GM18517 (cell line): ENCODE data around the gene TAT.
"Not testable (repeated sequence)": the region's sequence is repeated elsewhere in the genome, so short reads cannot be mapped to it uniquely, and the experiment has no call there.

Experiments
- ATAC-seq: cut with Tn5 transposase; IDR thresholded peaks from one replicate; pipeline ENCODE4 v1.9.1; 2021; ENCODE audit warnings: mild to moderate bottlenecking, moderate library complexity; ENCODE audit not compliant: unreplicated experiment

Gene TAT

DNA sequence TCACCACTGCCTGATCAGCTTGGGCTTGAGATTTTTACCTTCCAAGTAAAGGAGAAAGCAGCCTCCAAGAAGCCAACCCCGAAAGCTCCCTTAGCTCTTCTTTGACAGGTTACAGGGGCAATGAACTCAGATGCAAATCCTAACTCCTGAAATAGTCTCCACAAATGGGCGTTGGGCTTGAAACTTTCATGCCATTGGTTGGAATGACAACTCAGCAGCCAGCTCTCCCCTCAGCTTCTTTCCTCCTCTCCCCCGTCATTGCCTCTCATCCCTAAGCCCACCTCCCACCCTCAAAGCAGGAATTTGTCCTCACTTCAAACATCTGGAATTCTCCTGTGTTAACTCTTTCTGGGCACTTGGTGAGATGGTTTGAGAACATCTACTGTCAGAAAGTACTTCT, at the start of gene TAT:
TSS of gene TAT (minus strand) at position 122 of the 400 bp plus-strand sequence. CDS start 677 bp downstream, outside the sequence.
- ATAC-seq: no peak

DNA sequence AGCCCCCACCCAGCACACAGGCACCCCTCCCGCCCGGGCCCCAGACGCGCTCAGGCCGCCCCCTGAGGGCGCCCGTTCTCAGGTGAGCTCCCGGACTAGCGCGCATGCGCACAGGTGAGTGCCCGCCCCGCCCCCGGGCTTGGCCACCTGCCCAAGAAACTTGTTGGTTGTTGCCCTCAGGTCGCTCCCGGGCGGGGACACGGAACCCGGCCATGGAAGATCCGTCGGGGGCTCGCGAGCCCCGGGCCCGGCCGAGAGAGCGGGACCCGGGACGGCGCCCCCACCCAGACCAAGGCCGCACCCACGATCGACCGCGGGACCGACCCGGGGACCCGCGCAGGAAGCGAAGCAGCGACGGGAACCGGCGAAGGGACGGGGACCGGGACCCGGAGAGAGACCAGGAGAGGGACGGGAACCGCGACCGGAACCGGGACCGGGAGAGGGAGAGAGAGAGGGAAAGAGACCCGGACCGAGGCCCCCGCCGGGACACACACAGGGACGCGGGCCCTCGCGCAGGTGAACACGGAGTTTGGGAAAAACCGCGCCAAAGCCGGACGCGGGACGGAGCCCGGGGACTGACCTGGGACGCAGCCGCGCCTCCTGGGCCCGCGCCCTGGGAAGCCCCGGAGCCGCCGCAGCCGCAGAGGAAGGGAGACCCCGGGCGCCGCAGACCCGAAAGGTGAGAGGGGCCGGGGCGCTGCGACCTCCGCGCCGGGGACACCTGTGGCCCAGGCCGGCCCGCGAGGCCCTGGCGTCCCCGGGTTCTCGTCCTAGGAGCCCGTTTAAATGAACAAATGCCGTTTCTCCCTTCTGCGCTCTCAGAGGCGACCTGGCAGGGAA, 49.3 kb upstream of the TAT start, which contains the start of gene MARVELD3:
TSS of gene MARVELD3 (plus strand) at position 167 of the 840 bp plus-strand sequence. CDS start at position 213, 46 bp downstream.
- ATAC-seq: no peak

DNA sequence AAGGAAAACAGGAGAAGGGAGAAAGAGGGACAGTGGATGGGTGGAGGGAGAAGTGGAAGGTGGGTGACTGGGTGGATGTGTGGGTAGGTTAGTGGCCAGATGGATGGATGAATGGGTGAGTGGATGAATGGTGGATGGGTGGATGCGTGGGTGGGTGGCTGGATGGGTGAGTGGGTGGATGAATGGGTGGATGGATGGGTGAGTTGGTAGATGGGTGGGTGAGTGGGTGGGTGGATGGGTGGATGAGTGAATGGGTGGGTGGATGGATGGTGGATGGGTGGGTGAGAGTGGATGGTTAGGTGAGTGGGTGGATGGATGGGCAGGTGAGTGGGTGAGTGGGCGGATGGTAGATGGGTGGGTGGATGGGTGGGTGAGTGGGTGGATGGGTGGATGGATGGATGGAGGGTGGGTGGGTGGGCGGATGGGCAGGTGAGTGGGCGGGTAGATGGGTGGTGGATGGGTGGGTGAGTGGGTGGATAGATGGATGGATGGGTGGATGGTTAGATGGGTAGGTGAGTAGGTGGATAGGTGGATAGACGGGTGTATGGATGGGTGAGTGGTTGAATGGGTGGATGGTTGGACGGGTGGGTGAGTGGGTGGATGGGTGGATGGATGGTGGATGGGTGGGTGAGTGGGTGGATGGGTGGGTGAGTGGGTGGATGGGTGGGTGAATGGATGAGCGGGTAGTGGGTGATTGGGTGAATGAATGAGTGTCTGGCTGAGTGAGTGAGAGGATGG, 48.4 kb upstream of the TAT start:
- ATAC-seq: no peak

DNA sequence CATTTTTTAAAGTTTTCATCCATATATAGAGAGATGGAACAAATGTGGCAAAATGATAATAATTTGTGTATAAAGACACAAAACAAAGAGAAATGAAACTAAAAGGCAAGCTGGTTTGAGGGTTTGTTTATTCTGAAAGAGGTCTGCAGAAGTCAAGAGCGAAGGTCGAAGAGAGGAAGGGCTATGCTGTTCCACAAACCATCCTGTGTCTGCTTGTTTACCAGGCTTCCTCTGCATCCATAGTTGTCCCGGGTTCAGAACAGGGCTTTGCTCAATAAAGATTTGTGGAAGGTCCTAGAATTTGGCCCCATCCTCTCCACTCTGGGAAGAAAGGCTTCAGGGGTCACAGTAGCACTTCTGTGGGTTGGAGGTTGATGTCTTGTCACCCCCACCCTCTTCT, 46.7 kb upstream of the TAT start:
- ATAC-seq: no peak

DNA sequence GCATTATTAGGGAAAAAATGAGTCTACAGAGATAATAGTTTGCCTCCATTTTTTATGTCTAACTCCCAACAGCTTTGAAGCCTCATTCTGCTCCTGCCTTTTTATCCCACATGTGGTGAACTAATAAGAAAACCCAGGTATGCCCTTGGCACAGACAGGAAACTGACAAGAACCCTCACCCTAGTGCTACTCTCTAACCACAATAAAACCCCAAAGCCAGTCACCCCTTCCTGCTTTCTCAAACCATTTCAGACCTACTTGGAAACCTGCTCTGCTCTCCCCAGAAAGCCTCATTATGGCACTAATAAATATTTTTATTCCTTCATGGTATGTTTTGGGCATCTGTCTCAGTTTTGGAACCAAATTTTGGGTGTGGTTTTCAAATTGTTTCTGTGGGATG, 45.2 kb upstream of the TAT start:
- ATAC-seq: no peak

DNA sequence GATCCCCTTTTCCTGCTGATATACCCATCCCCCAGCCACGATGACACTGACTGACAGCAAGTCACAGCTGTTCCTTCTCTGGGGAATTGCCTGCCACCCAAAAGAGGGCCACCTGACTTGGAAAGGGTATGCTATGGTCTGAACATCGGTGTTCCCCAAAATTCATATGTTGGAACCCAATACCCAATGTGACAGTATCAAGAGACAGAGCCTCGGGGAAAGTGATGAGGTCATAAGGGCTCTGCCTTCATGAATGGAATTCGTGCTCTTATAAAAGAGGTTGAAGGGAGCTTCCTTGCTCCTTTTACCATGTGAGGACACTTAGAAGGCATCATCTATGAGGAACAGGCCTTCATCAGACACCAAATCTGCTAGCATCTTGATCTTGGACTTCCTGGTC, 41.5 kb upstream of the TAT start:
- no peak for ATAC-seq

DNA sequence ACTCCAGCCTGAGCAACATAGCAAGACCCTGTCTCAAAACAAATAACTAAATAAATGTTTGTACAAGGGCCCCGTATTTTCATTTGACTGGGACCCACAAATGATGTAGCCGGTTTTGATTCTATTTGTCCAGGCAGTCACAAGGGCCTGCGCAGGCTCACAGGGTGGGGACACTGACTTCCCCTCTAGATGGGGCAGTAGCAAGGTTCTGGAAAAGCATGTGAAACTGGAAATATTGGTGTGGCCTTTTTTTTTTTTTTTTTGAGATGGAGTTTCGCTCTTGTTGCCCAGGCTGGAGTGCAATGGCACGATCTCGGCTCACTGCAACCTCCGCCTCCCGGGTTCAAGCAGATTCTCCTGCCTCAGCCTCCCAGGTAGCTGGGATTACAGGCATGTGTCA, 38.1 kb upstream of the TAT start:
- ATAC-seq: not testable (repeated sequence)

DNA sequence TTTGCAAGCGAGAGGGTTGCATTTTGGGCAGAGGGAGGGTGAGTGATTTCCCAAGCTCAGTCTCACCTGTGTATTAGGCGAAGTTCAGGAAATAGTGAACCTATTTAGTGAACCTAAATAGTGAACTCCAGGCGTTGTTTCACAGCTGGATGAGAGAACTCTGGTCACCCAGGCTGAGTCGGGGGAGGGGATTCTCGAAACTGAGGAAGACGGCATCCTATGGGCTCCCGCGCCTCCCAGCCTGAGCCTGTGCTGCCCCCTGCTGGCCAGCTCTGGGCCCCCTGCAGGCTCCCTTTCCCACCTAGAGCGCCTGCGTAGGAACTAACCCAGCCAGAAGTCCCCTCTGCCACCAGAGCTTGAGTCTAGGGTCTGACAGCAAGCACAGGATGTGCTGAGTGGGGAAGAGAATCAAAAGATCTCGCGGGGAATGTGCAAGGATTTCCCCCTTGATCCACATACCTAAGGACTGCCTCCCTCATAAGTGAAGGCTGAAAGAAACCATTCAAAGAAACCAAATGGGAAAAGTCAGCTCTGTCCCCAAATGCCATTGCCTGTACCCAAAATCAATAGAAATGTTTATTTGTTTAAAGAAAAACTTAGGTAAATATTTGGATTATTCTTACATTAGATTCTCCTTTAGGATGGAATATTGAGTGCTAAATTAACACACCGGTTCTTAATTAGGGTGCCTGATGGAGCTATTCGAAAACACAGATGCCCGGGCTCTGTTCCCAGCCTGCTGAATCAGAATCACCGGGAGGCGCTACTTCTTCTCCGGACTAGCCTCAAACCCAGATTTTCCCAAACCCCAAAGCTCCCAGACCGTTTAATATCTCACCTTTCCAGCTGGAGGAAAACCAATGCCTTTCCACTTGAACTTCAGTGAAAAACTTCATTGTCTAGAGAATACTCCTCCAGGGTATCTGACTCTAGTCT, 34.3 kb upstream of the TAT start:
- no peak for ATAC-seq

DNA sequence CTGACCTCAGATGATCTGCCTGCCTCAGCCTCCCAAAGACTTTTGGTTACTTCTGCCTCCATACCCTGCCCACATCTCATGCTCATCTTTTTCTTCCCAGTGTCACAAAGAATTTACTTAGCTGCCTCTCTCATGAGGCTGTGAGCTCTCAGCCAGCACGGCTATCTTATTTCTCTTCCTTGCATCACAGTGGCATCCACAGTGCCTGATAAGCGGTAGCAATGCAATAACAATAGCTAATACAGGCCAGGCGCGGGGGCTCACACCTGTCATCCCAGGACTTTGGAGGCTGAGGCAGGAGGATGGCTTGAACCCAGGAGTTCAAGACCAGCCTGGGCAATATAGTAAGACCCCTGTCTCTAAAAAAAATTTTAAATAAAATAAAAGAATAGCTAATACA, 33.6 kb upstream of the TAT start:
- ATAC-seq: no peak

DNA sequence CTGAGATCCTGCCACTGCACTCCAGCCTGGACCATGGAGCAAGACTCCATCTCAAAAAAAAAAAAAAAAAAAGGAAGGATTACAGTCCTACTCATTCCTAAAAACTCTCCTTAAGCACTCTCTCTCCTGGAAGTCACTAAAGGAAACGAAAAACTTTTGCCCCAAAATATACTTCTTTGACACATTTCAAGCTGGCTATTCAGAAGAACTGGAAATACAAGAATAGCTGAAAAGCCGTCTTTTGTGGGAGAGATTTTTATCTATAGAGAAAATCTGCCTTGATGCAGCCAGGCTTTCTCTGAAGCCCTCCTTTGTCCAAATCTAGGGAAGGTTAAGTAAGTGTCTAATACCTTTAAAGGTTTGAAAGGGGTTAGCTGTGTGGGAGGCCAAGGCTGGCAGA, 32.2 kb upstream of the TAT start:
- no peak for ATAC-seq

DNA sequence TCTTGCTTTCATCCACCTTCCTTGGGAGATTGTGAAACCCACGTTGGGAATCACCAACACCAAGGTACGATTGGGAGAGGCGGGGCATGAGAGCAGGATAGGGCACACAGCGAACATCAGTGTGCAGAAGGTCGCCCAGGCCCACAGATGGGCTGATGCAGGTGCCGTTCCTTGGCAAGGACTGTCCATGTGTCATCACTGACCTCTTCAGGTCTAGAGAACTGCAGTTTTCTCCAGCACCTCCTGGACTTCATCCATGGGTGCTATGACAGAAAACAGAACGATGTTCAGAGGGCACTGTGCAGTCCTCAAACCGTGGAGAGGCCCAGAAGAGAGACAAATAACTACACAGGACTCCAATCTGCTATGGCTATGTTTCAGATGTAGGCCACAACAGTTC, 23.9 kb upstream of the TAT start:
- ATAC-seq: no peak

DNA sequence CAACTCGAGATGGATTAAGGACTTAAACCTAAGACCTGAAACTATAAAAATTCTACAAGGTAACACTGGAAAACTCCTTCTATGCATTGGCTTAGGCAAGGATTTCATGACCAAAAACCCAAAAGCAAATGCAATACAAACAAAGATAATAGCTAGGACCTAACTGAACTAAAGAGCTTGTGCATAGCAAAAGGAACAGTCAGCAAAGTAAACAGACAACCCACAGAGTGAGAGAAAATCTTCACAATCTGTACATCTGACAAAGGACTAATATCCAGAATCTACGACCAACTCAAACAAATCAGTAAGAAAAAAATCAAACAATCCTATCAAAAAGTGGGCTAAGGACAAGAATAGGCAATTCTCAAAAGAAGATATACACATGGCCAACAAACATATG, 21.5 kb upstream of the TAT start:
- ATAC-seq: not testable (repeated sequence)

DNA sequence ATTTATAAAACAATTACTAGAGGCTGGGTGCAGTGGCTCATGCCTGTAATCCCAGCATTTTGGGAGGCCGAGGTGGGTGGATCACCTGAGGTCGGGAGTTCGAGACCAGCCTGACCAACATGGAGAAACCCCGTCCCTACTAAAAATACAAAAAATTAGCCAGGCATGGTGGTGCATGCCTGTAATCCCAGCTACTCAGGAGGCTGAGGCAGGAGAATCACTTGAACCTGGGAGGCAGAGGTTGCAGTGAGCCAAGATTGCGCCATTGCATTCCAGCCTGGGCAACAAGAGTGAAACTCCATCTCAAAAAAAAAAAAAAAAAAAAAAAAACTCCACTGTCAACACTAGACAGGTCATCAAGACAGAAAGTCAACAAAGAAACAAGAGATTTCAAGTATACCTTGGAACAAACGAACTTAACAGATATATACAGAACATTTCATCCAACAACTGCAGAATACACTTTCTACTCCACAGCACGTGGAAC, 18.5 kb upstream of the TAT start:
- ATAC-seq: not testable (repeated sequence)

DNA sequence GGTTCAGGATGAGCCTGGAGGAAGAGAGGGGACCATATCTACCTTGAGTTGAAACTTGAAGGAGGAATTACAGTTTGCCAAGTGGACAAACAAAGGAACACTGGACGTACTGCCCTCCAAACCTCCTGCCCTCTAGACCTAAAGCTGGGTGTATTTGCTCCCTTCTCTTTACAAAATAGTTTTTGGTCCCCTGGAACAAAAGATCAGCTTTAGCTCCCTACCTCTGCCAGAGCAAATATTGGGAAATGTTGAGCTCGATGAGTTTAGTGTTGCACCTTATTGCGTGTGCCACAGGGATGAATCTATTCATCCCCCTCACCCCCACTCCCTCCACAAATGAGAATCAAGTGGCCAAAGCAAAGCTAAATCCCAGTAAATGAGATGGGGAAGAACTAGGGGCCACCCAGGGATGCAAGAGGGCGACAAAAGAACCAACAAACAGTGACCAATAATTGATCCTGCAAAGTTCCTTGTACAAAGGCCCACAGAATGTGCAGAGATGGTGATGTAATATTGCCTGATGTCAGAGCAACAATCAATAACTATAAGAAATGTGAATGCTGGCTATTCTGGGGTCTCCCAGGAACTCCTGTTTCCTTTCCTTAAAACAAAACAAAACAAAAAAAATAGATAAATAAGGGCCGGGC, 17.2 kb upstream of the TAT start:
- ATAC-seq: no peak

DNA sequence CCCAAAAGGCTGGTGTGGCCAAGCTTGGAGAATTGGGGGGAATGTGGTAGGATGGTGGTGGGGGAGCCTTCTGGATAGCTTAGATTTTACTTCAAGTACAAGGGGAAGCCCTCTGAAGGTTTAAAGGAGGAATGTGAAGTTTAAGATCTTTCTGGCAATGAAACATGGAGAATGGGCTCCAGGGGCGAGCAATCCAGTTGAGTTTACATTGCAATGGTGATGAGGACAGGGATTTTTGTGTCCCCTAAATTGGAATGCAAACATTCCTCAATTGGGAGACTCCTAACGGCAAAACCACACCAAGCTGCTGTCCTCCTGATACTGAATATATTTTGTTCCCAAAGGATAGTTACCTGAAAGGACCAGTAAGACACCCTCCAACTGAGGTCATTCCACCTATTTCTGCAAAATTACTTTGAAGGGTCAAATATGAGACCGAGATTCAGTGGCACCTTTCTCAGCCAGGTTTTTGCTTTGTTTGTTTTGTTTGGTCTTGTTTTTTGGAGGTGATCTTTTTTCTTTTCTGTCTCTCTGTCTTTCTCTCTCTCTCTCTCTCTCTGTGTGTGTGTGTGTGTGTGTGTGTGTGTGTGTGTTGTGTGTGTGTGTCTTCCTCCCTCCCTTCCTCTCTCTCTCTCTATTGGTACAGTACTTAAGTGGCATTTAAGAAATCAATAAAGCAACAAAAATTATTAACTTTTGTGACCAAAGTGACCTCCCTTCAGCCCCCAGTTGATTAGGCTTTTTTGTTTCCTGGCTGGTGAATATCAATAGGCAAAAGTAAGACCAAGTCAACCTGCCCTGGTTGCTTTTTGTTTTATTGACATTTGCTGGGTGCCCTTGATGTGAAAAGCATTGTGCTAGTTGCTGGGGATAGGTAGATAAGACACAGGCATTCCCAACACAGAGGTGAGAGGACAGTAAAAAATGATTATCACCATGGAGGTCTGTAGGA, 16.4 kb upstream of the TAT start:
- no peak for ATAC-seq

DNA sequence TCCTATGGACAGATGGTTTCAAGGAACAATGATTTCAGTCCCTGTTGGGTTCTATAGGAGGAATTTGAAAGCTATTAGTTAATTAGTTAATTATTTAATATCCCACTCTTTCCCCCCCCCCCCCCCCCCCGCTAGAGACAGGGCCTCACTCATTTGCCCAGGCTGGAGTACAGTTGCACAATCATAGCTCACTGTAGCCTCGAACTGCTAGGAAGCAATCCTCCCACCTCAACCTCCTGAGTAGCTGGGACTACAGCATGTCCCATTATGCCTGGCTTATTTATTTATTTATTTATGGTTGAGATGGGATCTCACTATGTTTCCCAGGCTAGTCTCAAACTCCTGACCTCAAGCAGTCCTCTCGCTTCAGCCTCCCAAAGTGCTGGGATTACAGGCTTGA, 15.0 kb upstream of the TAT start:
- ATAC-seq: no peak

DNA sequence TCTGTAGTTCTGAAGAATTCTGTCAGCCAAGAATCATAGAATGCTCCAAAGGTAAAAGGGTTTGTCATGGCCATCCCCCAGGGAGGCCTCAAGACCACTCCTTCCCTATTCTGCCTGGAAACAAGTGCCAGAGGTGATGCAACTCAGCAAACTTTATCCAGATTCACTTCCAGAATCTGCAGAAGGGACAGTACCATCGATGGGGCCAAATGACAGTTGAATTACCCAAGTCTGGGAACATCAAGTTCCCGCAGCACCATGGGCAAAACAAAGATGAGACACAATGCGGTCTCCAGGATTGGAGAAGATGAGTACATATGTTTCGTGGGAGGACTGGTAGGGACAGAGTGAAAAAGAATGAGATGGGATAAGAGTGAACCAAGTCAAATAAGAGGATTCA, 13.7 kb upstream of the TAT start:
- ATAC-seq: no peak

DNA sequence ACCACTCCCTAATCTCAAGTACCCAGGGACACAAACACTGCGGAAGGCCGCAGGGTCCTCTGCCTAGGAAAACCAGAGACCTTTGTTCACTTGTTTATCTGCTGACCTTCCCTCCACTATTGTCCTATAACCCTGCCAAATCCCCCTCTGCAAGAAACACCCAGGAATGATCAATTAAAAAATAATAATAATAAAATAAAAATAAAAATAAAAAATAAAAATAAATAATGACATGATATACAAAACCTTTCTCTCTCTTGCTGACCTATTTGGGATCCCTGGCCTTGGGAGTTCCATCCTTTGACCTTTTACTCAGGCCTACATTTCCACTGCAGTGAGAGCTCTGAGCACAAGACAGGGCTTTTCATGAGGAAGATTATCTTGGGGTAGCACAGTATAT, 13.2 kb upstream of the TAT start:
- not testable (repeated sequence) for ATAC-seq

DNA sequence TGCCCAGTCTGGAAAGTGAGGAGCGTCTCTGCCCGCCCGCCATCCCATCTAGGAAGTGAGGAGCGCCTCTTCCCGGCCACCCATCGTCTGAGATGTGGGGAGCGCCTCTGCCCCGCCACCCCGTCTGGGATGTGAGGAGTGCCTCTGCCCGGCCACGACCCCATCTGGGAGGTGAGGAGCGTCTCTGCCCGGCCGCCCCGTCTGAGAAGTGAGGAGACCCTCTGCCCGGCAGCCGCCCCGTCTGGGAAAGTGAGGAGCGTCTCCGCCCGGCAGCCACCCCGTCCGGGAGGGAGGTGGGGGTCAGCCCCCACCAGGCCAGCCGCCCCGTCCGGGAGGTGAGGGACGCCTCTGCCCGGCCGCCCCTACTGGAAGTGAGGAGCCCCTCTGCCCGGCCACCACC, 12.4 kb upstream of the TAT start:
- not testable (repeated sequence) for ATAC-seq
